K562 (cell line): ENCODE data around the gene CLIP4.

Source experiments
- ILK ChIP-seq: fragments of 450-650 bp; IDR thresholded peaks from 2 replicates; pipeline ENCODE4 v1.6.1; 2016; ENCODE audit warnings: missing genetic modification characterization, low read depth, mild to moderate bottlenecking, missing compliant biosample characterization, moderate library complexity, borderline replicate concordance
- KLF6 ChIP-seq: fragments of 250-450 bp; sonication (Bioruptor Pico); IDR thresholded peaks from 2 replicates; pipeline ENCODE4 v1.4.0; 2020; ENCODE audit warnings: mild to moderate bottlenecking, moderate library complexity, borderline replicate concordance
- RFX5 ChIP-seq: IDR thresholded peaks from 2 replicates; pipeline ENCODE4 v1.6.1; 2011; ENCODE audit warnings: low read depth, mild to moderate bottlenecking, improper control_type of control experiment, low read length
- SP1 ChIP-seq: sonication (generic); formaldehyde crosslinking; IDR thresholded peaks from 2 replicates; pipeline ENCODE4 v1.8.1; 2022; ENCODE audit warnings: mild to moderate bottlenecking, missing genetic modification reagents
- TF ChIP-seq, protein P1 (sequence below): sonication (generic); formaldehyde crosslinking; IDR thresholded peaks from 2 replicates; pipeline ENCODE4 v1.4.0; 2020; ENCODE audit warnings: mild to moderate bottlenecking, missing genetic modification reagents

DNA sequence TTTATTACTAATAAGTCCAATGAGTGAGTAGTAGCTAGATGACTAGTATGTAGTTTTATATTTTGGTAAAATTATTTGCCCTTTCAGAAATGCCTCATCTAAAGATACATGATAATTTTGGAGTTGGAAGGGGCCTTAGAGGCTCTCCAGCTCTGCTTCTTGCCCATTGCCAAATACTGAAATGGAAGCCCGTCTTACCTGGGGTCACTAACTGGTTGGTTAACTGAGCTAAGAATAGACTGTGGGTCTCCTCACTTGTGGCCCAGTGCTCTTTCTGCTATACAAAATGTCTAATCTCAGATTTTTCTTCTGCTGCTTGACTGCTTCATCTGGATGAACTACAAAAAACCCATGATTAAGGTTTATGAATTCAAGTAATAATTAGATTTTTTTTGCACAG lies 67.1 kb downstream of the CLIP4 start:
- TF ChIP-seq ILK (tag) (no peak), SP1 (CRISPR knock-in tag) (no peak), KLF6 (CRISPR knock-in tag) (no peak), RFX5 (no peak)
- TF ChIP-seq, protein P1, sequence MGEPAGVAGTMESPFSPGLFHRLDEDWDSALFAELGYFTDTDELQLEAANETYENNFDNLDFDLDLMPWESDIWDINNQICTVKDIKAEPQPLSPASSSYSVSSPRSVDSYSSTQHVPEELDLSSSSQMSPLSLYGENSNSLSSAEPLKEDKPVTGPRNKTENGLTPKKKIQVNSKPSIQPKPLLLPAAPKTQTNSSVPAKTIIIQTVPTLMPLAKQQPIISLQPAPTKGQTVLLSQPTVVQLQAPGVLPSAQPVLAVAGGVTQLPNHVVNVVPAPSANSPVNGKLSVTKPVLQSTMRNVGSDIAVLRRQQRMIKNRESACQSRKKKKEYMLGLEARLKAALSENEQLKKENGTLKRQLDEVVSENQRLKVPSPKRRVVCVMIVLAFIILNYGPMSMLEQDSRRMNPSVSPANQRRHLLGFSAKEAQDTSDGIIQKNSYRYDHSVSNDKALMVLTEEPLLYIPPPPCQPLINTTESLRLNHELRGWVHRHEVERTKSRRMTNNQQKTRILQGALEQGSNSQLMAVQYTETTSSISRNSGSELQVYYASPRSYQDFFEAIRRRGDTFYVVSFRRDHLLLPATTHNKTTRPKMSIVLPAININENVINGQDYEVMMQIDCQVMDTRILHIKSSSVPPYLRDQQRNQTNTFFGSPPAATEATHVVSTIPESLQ (CRISPR knock-in tag) = no peak
